Left lung (tissue), 10 donors: ENCODE measurements around the gene MEF2B. TPM values are rescaled to one million over a fixed set of nuclear protein-coding genes. Genes with fewer than 3 reads are reported as not detected.

Experiments used
- ATAC-seq: fragments of 200-7000 bp; cut with Tn5 transposase; one replicate; pipeline ENCODE4 v1.9.1; 2020; ENCODE audit warnings: moderate library complexity
- DNase-seq, 4 donors: peaks; one replicate each; pipeline ENCODE4 v3.0.0-alpha.2; 2013 to 2020
- H3K27ac ChIP-seq, 2 donors: fragments of 200-600 bp; sonication (generic) in 1 of 2; one replicate each; pipeline versions ENCODE4 v1.5.0 to v1.8.0; 2020 to 2021
- H3K27me3 ChIP-seq, 2 donors: fragments of 200-600 bp; sonication (generic) in 1 of 2; one replicate each; pipeline versions ENCODE4 v1.5.0 to v1.8.0; 2020 to 2021
- H3K36me3 ChIP-seq, 2 donors: fragments of 200-600 bp; sonication (generic) in 1 of 2; one replicate each; pipeline versions ENCODE4 v1.5.0 to v1.8.0; 2020 to 2021
- H3K4me1 ChIP-seq, 2 donors: fragments of 200-600 bp; one replicate each; pipeline ENCODE4 v1.8.0; 2021
- H3K4me3 ChIP-seq, 2 donors: fragments of 200-600 bp; sonication (generic) in 1 of 2; one replicate each; pipeline versions ENCODE4 v1.5.0 to v1.8.0; 2020 to 2021; ENCODE audit warnings: mild to moderate bottlenecking in 1 of 2
- H3K9me3 ChIP-seq, 2 donors: fragments of 200-600 bp; sonication (generic) in 1 of 2; one replicate each; pipeline versions ENCODE4 v1.5.0 to v1.8.0; 2020 to 2021
- CTCF ChIP-seq, 2 donors: fragments of 200-600 bp; sonication (generic) in 1 of 2; IDR thresholded peaks; one replicate each; pipeline versions ENCODE4 v1.5.0 to v1.8.0; 2021; ENCODE audit warnings: antibody characterized with exemption in 2 of 2
- intact Hi-C, 2 donors: fragments of 100-400 bp; cut with DNase I; formaldehyde crosslinking; loops; one replicate each; pipeline versions ENCODE4 v1.11.2 to v1.14.2; 2022
- polyA plus RNA-seq, 6 donors: library from polyadenylated mRNA; unstranded; fragments of 120-200 nt; gene quantifications; one replicate each; pipeline ENCODE4 v1.2.1, GENCODE V29; 2013; ENCODE audit not compliant: insufficient read length in 6 of 6
- total RNA-seq, 2 donors: library from RNA; stranded (reverse); fragmentation: NEBNext Ultra II Directional; extraction: Animal tissue kit (Norgen Biotek cat#: 25700); gene quantifications; one replicate each; pipeline ENCODE4 v1.2.1, GENCODE V29; 2021
- donor health status: DM: no; HTN: yes; CAD: no.
- donor health status: DM: no; HTN: no; CAD: no.

The MEF2B gene
- total and polyA plus RNA-seq, 8 donors, result 1.1 to 3.7 (median 2.1) TPM

GRCh38 chr19:19192910-19193423 is 22.9 kb upstream of the MEF2B start:
- intact Hi-C loops, result no loop called here
- TF ChIP-seq CTCF (IDR thresholded peaks at IDR 0.05), result no peak
- DNase-seq (no peak), ATAC-seq (no peak)
- Histone ChIP-seq H3K4me1 (peaks cover 16 to 55% of the 10 kb centered on the region in 2 donors), H3K9me3 (no peaks in the 10 kb centered on the region), H3K27me3 (no peaks in the 10 kb centered on the region), H3K36me3 (peaks cover 0 to 25% of the 10 kb centered on the region in 2 donors), H3K27ac (peak overlapping the region; percentile 99 to 100), H3K4me3 (peak overlapping the region; percentile 61 to 94)

GRCh38 chr19:19192078-19192882 is 22.2 kb upstream of the MEF2B start, which contains the start of the genes BORCS8 and RFXANK:
TSS of gene BORCS8 (minus strand) at chr19:19192152. CDS start at chr19:19192117, 35 bp downstream.
TSS of gene RFXANK (plus strand) at chr19:19192258. CDS start at chr19:19193947, 1,689 bp downstream.
- Histone ChIP-seq H3K27ac (peak within 1 kb of the TSS; percentile 99 to 100), H3K9me3 (no peaks in the 10 kb centered on the region), H3K4me1 (peaks cover 16 to 62% of the 10 kb centered on the region in 2 donors), H3K4me3 (peak within 1 kb of the TSS; percentile 86 to 94), H3K27me3 (no peaks in the 10 kb centered on the region), H3K36me3 (peaks cover 0 to 18% of the 10 kb centered on the region in 2 donors)
- peak; percentile 93 for ATAC-seq
- peak; percentile 98 to 100 (median 100) for DNase-seq
- no peak for TF ChIP-seq CTCF (IDR thresholded peaks at IDR 0.05)
- intact Hi-C loops, result no loop called here

GRCh38 chr19:19191768-19192077 is 21.7 kb upstream of the MEF2B start:
- intact Hi-C loops, result no loop called here
- Histone ChIP-seq H3K9me3 (no peaks in the 10 kb centered on the region), H3K27ac (peak overlapping the region; percentile 99 to 100), H3K4me3 (peak overlapping the region; percentile 86 to 94), H3K36me3 (peaks cover 0 to 16% of the 10 kb centered on the region in 2 donors), H3K4me1 (peaks cover 16 to 68% of the 10 kb centered on the region in 2 donors), H3K27me3 (no peaks in the 10 kb centered on the region)
- no peak for TF ChIP-seq CTCF (IDR thresholded peaks at IDR 0.05)
- ATAC-seq, result no peak
- DNase-seq, result no peak

- H3K27me3 ChIP-seq, result no peaks in the 10 kb centered on the region
- peak overlapping the region in 1 of 2 donors; percentile 95 for H3K27ac ChIP-seq
- no peak overlapping the region for H3K4me3 ChIP-seq
- ATAC-seq (no peak), DNase-seq (no peak)
- H3K4me1 ChIP-seq, result peaks cover 5 to 72% of the 10 kb centered on the region in 2 donors
- H3K9me3 ChIP-seq, result no peaks in the 10 kb centered on the region
- intact Hi-C loops, result no loop called here
- peaks cover 0 to 44% of the 10 kb centered on the region in 2 donors for H3K36me3 ChIP-seq
- no peak for TF ChIP-seq CTCF (IDR thresholded peaks at IDR 0.05)
These were observed 16.7 kb upstream of the MEF2B start for GRCh38 chr19:19186742-19187141.
